Measurements from ENCODE around the gene XAB2. TPM values are rescaled to one million over a fixed set of nuclear protein-coding genes. Genes with fewer than 3 reads are reported as not detected.

Gene XAB2
- polyA plus RNA-seq, 1 experiment, result 39.8 TPM

- H3K4me3 ChIP-seq (ENCODE audit: low read depth, low read length), result no peak overlapping the region
- H3K27me3 ChIP-seq (ENCODE audit: control insufficient read depth, insufficient read depth, low read length), result no peaks in the 10 kb centered on the region
- ChIA-PET POLR2A (no interaction called here), CTCF (no interaction called here)
- peaks cover 20% of the 10 kb centered on the region for H3K36me3 ChIP-seq (ENCODE audit: control insufficient read depth, insufficient read depth, low read length)
- no peak for TF ChIP-seq CTCF (IDR thresholded peaks at IDR 0.05; ENCODE audit: insufficient read depth, low read depth, low read length)
- DNase-seq (ENCODE audit: low read depth), result no peak
These were observed 3.5 kb downstream of the XAB2 start for GRCh38 chr19:7625763-7626372.

- H3K4me3 ChIP-seq (ENCODE audit: low read depth, low read length), result no peak overlapping the region
- ChIA-PET CTCF (no interaction called here), POLR2A (no interaction called here)
- no peak for TF ChIP-seq CTCF (IDR thresholded peaks at IDR 0.05; ENCODE audit: insufficient read depth, low read depth, low read length)
- no peak for DNase-seq (ENCODE audit: low read depth)
- peaks cover 22% of the 10 kb centered on the region for H3K36me3 ChIP-seq (ENCODE audit: control insufficient read depth, insufficient read depth, low read length)
- H3K27me3 ChIP-seq (ENCODE audit: control insufficient read depth, insufficient read depth, low read length), result no peaks in the 10 kb centered on the region
These were observed 4.5 kb downstream of the XAB2 start for GRCh38 chr19:7624810-7625209.

DNA sequence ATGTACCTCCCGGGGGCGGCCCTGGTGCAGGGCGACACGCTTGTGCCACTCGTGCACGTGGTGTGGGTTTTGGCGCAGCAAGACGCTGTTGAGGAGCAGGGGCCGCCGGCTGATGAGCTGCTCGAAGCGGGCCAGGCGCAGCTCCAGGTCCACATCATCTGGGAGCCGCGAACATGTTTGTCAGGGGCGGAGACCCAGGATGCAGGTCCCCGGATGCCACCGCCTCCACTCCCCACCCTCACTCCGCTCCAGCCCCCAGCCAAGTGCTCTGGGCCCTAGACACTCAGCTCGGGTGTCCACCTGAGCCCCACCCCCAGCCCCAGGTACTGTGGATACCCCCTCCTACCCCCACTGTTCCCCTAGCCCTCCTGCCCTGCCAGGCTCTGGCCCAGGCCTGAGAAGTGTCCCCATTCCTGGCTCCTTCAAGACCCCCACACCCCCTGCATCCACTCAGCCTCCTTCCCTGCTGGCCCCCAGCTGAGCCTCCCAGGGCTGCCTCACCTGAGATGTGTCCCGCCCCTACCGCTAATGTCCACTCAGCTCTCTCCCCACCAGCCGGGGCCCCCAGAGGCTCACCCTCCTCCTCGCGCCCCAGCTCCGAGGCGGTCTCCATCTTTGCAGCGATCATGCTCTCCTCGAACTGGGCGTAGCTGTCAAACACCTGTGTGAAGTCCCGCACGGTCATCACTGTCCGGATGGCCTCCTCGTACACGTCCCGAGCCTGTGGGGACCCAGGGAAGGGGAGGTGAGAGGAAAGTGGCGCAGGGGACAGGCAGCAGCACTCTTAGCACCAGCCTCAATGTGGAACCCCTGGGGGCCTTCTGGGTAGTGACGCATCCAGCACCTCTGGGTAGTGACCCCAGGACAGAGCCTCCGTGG, 5.4 kb downstream of the XAB2 start:
- Histone ChIP-seq H3K4me3 (ENCODE audit: low read depth, low read length) (no peak overlapping the region), H3K36me3 (ENCODE audit: control insufficient read depth, insufficient read depth, low read length) (peaks cover 22% of the 10 kb centered on the region), H3K27me3 (ENCODE audit: control insufficient read depth, insufficient read depth, low read length) (no peaks in the 10 kb centered on the region)
- ChIA-PET POLR2A (no interaction called here), CTCF (interaction anchor here (1.2 kb wide), 1 partner anchor 56 kb away, joined by 4 read pairs; no protein-coding TSS in a partner anchor)
- DNase-seq (ENCODE audit: low read depth), result no peak
- no peak for TF ChIP-seq CTCF (IDR thresholded peaks at IDR 0.05; ENCODE audit: insufficient read depth, low read depth, low read length)

DNA sequence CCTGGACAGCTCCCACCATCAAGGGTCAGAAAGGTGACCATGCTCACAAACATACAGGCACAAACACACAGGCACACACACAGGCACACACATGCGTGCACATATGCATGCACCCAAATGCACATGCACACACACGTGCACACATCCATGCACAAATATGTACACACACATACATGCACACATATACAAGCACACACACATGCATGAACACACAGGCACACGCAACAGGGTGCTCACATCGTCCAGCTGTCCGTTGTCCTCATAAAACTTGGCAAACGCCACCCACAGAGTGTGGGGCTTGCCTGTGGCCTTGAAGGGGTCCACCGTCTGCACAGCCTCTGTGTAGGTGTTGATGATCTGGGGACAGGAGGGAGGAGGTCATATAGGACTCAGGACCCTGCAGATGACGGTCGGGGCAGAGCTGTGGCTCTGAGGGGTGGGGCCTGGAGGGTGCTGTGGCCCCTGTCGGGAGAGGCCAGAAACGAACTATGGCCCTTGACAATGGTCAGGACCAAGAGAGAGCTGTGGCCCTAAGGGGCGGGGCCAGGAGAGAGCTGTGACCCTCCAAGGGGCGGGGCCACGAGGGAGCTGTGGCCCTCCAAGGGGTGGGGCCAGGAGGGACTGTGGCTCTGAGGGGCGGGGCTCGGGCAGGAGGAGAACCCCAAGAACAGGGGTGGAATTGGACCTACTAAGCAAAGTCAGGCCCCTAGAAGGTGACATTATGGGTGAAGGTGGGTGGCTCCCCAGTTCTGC, 6.2 kb downstream of the XAB2 start:
- no peaks in the 10 kb centered on the region for H3K27me3 ChIP-seq (ENCODE audit: control insufficient read depth, insufficient read depth, low read length)
- POLR2A ChIA-PET, result no interaction called here
- no peak for DNase-seq (ENCODE audit: low read depth)
- no peak for TF ChIP-seq CTCF (IDR thresholded peaks at IDR 0.05; ENCODE audit: insufficient read depth, low read depth, low read length)
- H3K36me3 ChIP-seq (ENCODE audit: control insufficient read depth, insufficient read depth, low read length), result peaks cover 26% of the 10 kb centered on the region
- no peak overlapping the region for H3K4me3 ChIP-seq (ENCODE audit: low read depth, low read length)
- CTCF ChIA-PET, result interaction anchor here (1.2 kb wide), 1 partner anchor 55 kb away, joined by 4 read pairs; no protein-coding TSS in a partner anchor
